ENCODE data around the gene TBC1D23. TPM values are rescaled to one million over a fixed set of nuclear protein-coding genes. Genes with fewer than 3 reads are reported as not detected.

Gene TBC1D23
- total RNA-seq, 2 experiments from 2014 or later, result 28.6 to 29.3 TPM

DNA sequence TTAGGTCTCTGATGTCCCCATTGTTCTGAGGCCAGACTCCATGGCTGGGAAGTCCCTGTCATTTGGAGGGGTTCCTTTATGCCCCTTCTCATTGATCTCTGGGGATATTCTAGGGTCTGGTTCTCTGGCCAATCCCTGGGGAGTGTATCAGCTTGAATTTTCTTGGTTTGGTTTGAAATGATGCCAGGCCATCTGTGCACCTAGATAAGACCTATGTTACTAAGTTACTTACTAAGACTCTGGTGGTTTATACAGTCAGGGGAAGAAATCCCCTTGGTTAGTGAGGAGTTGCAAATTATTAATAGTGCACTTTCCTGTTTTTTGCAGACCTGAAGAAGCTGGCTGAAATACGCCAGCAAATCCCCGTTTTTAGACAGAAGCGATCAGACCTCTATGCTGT, 94.1 kb downstream of the TBC1D23 start:
- Mint-ChIP-seq H3K27ac (no peak overlapping the region), H3K9me3 (ENCODE audit: insufficient read depth) (no peaks in the 10 kb centered on the region), H3K27me3 (ENCODE audit: low read depth) (no peaks in the 10 kb centered on the region), H3K4me3 (no peak overlapping the region), H3K36me3 (ENCODE audit: low read depth) (peaks cover 59% of the 10 kb centered on the region), H3K4me1 (ENCODE audit: low read depth) (no peaks in the 10 kb centered on the region)
- DNase-seq, result no peak
- POLR2A ChIA-PET, result interaction anchor here (1.5 kb wide), 1 partner anchor 47 kb away, joined by 3 read pairs; the partner anchor contains the start of gene LNP1
- CTCF ChIA-PET, result interaction anchor here (0.9 to 1.5 kb wide), 3 partner anchors 11 to 26 kb away, joined by 3 to 4 read pairs (median 4); no protein-coding TSS in a partner anchor
- no peak for ATAC-seq

DNA sequence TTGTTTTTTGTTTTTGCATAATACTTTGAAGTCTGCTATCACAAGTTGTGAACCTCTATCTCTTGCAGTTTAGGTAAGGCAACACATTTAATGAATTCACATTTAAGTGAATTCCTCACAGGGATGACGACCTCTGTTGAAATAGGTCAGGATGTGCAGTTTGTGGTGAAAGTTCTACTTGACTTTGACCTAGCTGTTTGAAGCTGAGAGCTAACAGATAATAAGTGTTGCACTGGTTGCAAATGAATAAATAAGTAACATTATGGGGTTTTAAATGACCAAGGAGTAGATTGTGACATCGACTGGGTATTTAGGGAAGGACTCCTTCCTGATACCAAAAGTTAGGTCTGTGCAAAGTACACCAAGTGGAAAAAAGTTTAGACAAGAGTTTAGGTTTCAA, 97.6 kb downstream of the TBC1D23 start:
- Mint-ChIP-seq H3K27ac (peak overlapping the region; percentile 10), H3K4me1 (ENCODE audit: low read depth) (no peaks in the 10 kb centered on the region), H3K9me3 (ENCODE audit: insufficient read depth) (no peaks in the 10 kb centered on the region), H3K36me3 (ENCODE audit: low read depth) (peaks cover 60% of the 10 kb centered on the region), H3K4me3 (no peak overlapping the region), H3K27me3 (ENCODE audit: low read depth) (no peaks in the 10 kb centered on the region)
- ATAC-seq (no peak), DNase-seq (no peak)
- CTCF ChIA-PET, result interaction anchor here (0.9 kb wide), 1 partner anchor 14 kb away, joined by 3 read pairs; no protein-coding TSS in a partner anchor
- POLR2A ChIA-PET, result no interaction called here

DNA sequence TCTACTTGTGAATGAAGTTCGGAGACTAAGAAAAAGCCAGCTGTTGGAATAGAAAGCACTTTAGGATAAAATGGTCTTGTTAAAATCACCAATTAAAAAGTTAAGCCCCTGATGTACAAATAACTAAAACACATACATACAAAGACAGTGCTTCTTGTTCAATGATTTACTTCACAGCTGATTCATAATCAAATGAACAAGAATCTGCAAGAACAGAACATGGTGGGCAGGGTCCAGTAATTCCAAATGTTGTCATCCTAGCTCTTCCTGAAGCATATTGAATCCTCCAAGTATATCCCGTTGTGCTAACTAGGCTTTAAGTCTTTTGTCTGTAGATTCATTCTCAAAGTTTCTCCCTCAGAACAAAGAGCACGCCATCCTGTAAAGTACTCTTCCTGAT, 98.2 kb downstream of the TBC1D23 start:
- no peaks in the 10 kb centered on the region for H3K9me3 Mint-ChIP-seq (ENCODE audit: insufficient read depth)
- CTCF ChIA-PET, result interaction anchor here (0.6 to 0.9 kb wide), 2 partner anchors 15 to 414 kb away, joined by 3 to 4 read pairs; no protein-coding TSS in a partner anchor
- ATAC-seq (no peak), DNase-seq (no peak)
- H3K4me1 Mint-ChIP-seq (ENCODE audit: low read depth), result no peaks in the 10 kb centered on the region
- POLR2A ChIA-PET, result no interaction called here
- peaks cover 62% of the 10 kb centered on the region for H3K36me3 Mint-ChIP-seq (ENCODE audit: low read depth)
- no peak overlapping the region for H3K4me3 Mint-ChIP-seq
- H3K27ac Mint-ChIP-seq, result no peak overlapping the region
- no peaks in the 10 kb centered on the region for H3K27me3 Mint-ChIP-seq (ENCODE audit: low read depth)

DNA sequence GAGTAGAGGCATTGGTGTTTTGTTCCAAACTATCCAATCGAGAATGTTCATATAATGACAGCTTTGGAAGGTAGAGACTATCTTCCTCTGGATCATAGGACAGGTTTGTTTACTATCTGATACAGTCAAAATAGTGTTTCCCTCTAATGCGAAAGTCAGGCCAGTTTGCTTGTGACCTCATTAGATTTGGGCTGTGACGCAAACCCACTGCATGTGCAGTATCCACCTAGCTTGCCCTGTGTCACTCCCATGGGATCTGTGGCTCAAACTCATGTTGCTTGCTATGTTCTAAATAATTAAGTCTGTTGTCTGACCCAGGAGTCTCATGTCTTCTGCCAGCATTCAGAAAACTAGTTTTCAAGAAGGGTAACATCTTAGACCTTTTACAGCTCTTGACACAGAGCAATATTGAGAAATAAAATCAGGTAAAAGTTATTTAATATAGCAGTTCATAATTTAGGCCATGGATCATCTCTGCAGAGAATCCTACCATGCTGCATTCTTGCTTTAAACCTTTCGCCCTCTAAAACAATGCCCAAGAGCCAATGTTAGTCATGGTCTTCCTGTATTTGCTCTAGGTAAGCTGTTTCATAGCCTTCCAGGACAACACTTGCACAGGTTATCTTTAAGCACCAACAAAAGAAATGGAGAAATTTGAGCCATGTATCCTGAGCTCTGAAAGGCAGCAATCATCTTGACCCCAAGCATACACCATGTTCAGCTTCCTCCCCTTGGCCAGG, 100.1 kb downstream of the TBC1D23 start:
- no peak overlapping the region for H3K4me3 Mint-ChIP-seq
- no peaks in the 10 kb centered on the region for H3K27me3 Mint-ChIP-seq (ENCODE audit: low read depth)
- ATAC-seq, result no peak
- no peak overlapping the region for H3K27ac Mint-ChIP-seq
- H3K36me3 Mint-ChIP-seq (ENCODE audit: low read depth), result peaks cover 69% of the 10 kb centered on the region
- ChIA-PET POLR2A (interaction anchor here (0.6 kb wide), 2 partner anchors 25 to 423 kb away, joined by 3 to 6 read pairs; no protein-coding TSS in a partner anchor), CTCF (no interaction called here)
- H3K4me1 Mint-ChIP-seq (ENCODE audit: low read depth), result no peaks in the 10 kb centered on the region
- no peaks in the 10 kb centered on the region for H3K9me3 Mint-ChIP-seq (ENCODE audit: insufficient read depth)
- no peak for DNase-seq

DNA sequence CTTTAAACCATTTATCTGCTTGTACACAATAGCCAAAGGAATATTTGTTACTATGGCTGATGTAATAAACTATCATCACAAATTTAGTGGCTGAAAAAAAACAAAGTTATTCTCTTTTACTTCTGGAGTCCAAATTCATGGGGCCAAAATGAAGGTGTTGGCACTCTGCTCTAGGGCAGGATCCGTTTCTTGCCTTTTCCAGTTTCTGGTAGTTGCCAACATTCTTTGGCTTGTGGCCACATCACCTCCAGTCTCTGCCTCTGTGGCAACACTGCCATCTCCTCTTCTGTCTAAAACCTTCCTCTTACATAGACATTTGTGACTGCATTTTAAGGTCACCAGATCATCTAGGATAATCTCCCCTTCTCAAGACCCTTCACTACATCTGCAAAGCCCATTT, 101.1 kb downstream of the TBC1D23 start:
- H3K9me3 Mint-ChIP-seq (ENCODE audit: insufficient read depth), result no peaks in the 10 kb centered on the region
- H3K27ac Mint-ChIP-seq, result no peak overlapping the region
- H3K36me3 Mint-ChIP-seq (ENCODE audit: low read depth), result peaks cover 67% of the 10 kb centered on the region
- H3K4me3 Mint-ChIP-seq, result no peak overlapping the region
- DNase-seq (no peak), ATAC-seq (no peak)
- ChIA-PET CTCF (no interaction called here), POLR2A (interaction anchor here (0.6 kb wide), 1 partner anchor 26 kb away, joined by 3 read pairs; no protein-coding TSS in a partner anchor)
- H3K4me1 Mint-ChIP-seq (ENCODE audit: low read depth), result no peaks in the 10 kb centered on the region
- H3K27me3 Mint-ChIP-seq (ENCODE audit: low read depth), result no peaks in the 10 kb centered on the region

DNA sequence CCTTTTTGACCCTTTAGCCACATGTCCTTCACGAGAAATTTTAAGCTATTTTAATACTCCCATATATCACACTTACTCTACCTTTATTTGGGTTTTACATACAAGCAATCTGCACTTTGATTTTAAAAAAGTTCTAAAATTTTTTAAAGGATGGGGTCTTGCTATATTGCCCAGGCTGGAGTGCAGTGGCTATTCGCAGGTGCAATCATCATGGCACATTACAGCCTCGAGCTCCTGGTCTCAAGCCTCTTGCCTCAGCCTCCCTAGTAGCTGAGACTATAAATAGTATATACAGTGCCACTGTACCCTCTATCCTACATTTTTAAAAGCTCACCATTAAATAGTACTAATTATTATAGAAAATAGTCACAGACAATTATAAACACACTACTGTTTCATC, 103.6 kb downstream of the TBC1D23 start:
- Mint-ChIP-seq H3K27me3 (ENCODE audit: low read depth) (no peaks in the 10 kb centered on the region), H3K4me3 (no peak overlapping the region), H3K27ac (no peak overlapping the region), H3K4me1 (ENCODE audit: low read depth) (no peaks in the 10 kb centered on the region), H3K9me3 (ENCODE audit: insufficient read depth) (no peaks in the 10 kb centered on the region), H3K36me3 (ENCODE audit: low read depth) (peaks cover 65% of the 10 kb centered on the region)
- POLR2A ChIA-PET, result no interaction called here
- DNase-seq (no peak), ATAC-seq (no peak)
- CTCF ChIA-PET, result interaction anchor here (1.2 kb wide), 1 partner anchor 9 kb away, joined by 3 read pairs; no protein-coding TSS in a partner anchor

DNA sequence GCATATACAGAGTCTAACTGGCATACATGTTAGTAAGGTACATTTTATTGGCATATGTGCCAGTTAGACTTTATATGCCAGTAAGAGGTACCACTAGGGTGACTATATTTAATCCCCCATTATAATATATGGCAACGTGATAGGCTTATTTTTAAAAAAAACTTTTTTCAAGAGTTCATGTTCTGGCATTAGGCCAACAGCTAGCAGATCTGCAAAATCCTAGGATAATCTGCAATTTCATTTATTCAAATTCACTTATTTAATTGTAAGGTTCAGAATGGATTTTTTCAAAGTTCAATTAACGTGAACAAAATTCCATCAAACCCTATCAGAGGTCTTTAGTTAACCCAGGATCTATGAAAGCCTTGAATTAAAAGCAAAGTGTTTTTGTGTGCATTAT, 105.6 kb downstream of the TBC1D23 start:
- H3K27ac Mint-ChIP-seq, result no peak overlapping the region
- no peak for ATAC-seq

DNA sequence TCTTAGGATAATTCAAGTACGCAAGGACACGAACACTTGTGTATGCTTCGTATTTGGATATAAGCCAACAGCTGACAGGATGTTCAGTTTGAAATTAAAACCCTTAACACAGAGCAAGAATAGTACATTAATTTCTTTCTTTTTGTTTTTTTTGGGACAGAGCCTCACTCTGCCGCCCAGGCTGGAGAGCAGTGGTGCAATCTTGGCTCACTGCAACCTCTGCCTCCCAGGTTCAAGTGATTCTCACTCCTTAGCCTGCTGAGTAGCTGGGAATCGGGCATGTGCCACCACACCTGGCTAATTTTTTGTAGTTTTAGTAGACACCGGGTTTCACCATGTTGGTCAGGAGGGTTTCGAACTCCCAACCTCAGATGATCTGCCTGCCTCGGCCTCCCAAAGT, 107.6 kb downstream of the TBC1D23 start:
- ChIA-PET CTCF (no interaction called here), POLR2A (no interaction called here)
- H3K9me3 Mint-ChIP-seq (ENCODE audit: insufficient read depth), result no peaks in the 10 kb centered on the region
- no peak overlapping the region for H3K4me3 Mint-ChIP-seq
- no peaks in the 10 kb centered on the region for H3K4me1 Mint-ChIP-seq (ENCODE audit: low read depth)
- DNase-seq, result no peak
- H3K27ac Mint-ChIP-seq, result no peak overlapping the region
- H3K36me3 Mint-ChIP-seq (ENCODE audit: low read depth), result peaks cover 47% of the 10 kb centered on the region
- H3K27me3 Mint-ChIP-seq (ENCODE audit: low read depth), result no peaks in the 10 kb centered on the region
- no peak for ATAC-seq

More for the DNA sequence above, 105.6 kb downstream of the TBC1D23 start:
- H3K9me3 Mint-ChIP-seq (ENCODE audit: insufficient read depth), result no peaks in the 10 kb centered on the region
- H3K36me3 Mint-ChIP-seq (ENCODE audit: low read depth), result peaks cover 52% of the 10 kb centered on the region
- no peaks in the 10 kb centered on the region for H3K4me1 Mint-ChIP-seq (ENCODE audit: low read depth)
- no peaks in the 10 kb centered on the region for H3K27me3 Mint-ChIP-seq (ENCODE audit: low read depth)
- no peak overlapping the region for H3K4me3 Mint-ChIP-seq
- CTCF ChIA-PET, result interaction anchor here (0.8 kb wide), 1 partner anchor 12 kb away, joined by 4 read pairs; no protein-coding TSS in a partner anchor
- DNase-seq, result no peak
- POLR2A ChIA-PET, result no interaction called here

DNA sequence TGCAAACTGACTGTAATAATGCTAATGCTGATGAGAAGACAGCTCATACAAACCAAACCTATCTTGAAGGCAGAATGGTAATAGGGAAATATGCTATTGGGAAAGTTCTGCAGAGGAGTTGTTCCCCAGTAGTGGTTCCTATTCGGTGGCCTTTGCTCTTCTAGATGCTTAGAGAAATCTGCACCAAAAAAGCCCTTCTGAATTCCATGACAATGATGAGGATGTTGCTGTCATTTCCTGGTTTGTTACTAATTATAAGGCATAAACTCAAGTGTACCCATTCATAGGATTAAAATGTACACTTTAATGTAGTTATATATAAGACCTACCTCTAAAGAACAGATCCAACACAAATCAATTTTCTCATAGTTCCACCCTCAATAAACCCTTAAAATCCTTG, 110.0 kb downstream of the TBC1D23 start:
- Mint-ChIP-seq H3K27ac (no peak overlapping the region), H3K4me3 (no peak overlapping the region), H3K27me3 (ENCODE audit: low read depth) (no peaks in the 10 kb centered on the region), H3K36me3 (ENCODE audit: low read depth) (peaks cover 43% of the 10 kb centered on the region), H3K9me3 (ENCODE audit: insufficient read depth) (no peaks in the 10 kb centered on the region), H3K4me1 (ENCODE audit: low read depth) (no peaks in the 10 kb centered on the region)
- ChIA-PET CTCF (no interaction called here), POLR2A (no interaction called here)
- no peak for DNase-seq
- no peak for ATAC-seq

DNA sequence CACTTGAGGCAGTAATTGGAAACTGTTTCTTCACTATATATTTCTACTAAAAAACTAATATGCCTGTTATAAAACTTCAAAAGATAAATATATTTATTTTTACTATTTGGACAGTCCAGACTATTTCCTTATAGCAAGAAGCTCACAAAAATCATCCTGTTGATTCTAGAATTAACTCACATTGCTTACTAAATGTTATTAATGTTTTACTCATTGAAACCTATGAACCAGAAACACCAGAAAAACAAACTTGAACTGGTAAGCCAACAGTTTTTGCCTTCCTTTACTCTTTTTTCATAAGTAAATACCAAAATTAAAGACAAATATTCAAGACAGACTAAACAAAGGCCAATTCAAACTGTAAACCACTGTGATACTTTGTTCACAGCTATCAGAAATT, 113.7 kb downstream of the TBC1D23 start:
- no peaks in the 10 kb centered on the region for H3K4me1 Mint-ChIP-seq (ENCODE audit: low read depth)
- no peaks in the 10 kb centered on the region for H3K9me3 Mint-ChIP-seq (ENCODE audit: insufficient read depth)
- no peak for ATAC-seq
- no peaks in the 10 kb centered on the region for H3K27me3 Mint-ChIP-seq (ENCODE audit: low read depth)
- POLR2A ChIA-PET, result interaction anchor here (1.0 kb wide), 1 partner anchor 27 kb away, joined by 3 read pairs; the partner anchor contains the start of gene LNP1
- CTCF ChIA-PET, result interaction anchor here (0.7 to 2.3 kb wide), 2 partner anchors 13 to 88 kb away, joined by 3 to 7 read pairs; no protein-coding TSS in a partner anchor
- no peak overlapping the region for H3K27ac Mint-ChIP-seq
- DNase-seq, result no peak
- no peak overlapping the region for H3K4me3 Mint-ChIP-seq
- peaks cover 49% of the 10 kb centered on the region for H3K36me3 Mint-ChIP-seq (ENCODE audit: low read depth)

Data from activated CD8-positive, alpha-beta T cell treated with anti-CD3 and anti-CD28 coated beads, Interleukin-2, amount 10 ng/mL, durations not matched to agents 7 days and 5 days (primary cell).